GM12801 (cell line): Measurements from ENCODE around the gene CCDC157.

Experiments
- CTCF ChIP-seq: IDR thresholded peaks from one replicate; pipeline ENCODE4 v1.5.1; 2011; ENCODE audit warnings: control low read depth; ENCODE audit not compliant: insufficient read length; ENCODE audit errors: extremely low read depth

CCDC157 gene

GRCh38 chr22:30327864-30328345, 28.9 kb upstream of the CCDC157 start:
- no peak for TF ChIP-seq CTCF

- TF ChIP-seq CTCF, result no peak
Measured at GRCh38 chr22:30328466-30329049, 28.2 kb upstream of the CCDC157 start.

- TF ChIP-seq CTCF, result no peak
Measured at GRCh38 chr22:30332551-30332950, 24.3 kb upstream of the CCDC157 start.

GRCh38 chr22:30332994-30333706, 23.7 kb upstream of the CCDC157 start:
- TF ChIP-seq CTCF, result no peak

GRCh38 chr22:30333707-30334087, 23.1 kb upstream of the CCDC157 start:
- TF ChIP-seq CTCF, result no peak

- TF ChIP-seq CTCF, result no peak
Measured at GRCh38 chr22:30334646-30335045, 22.2 kb upstream of the CCDC157 start.

GRCh38 chr22:30335236-30335635, 21.6 kb upstream of the CCDC157 start:
- no peak for TF ChIP-seq CTCF
